HG03175 (cell line): Measurements from ENCODE around the gene BRD1.
"Not testable (repeated sequence)": the region's sequence is repeated elsewhere in the genome, so short reads cannot be mapped to it uniquely, and the experiment has no call there.

Experiments
- ATAC-seq: cut with Tn5 transposase; IDR thresholded peaks from one replicate; pipeline ENCODE4 v1.9.1; 2021; ENCODE audit warnings: mild to moderate bottlenecking, moderate library complexity; ENCODE audit not compliant: unreplicated experiment

BRD1 gene

GRCh38 chr22:49853981-49854831, 26.5 kb upstream of the BRD1 start:
- peak; percentile 24 for ATAC-seq

GRCh38 chr22:49852898-49853894, 25.5 kb upstream of the BRD1 start, which contains the start of gene ZBED4:
ZBED4 (plus strand) TSS chr22:49853844; CDS start chr22:49883663, 29,819 bp downstream.
- peak; percentile 77 for ATAC-seq

- ATAC-seq = not testable (repeated sequence)
Observed at GRCh38 chr22:49852568-49852897, 24.9 kb upstream of the BRD1 start.

- no peak for ATAC-seq
Observed at GRCh38 chr22:49850959-49851802, 23.5 kb upstream of the BRD1 start.

GRCh38 chr22:49850021-49850911, 22.6 kb upstream of the BRD1 start:
- no peak for ATAC-seq

- no peak for ATAC-seq
Observed at GRCh38 chr22:49849161-49850020, 21.7 kb upstream of the BRD1 start.

- no peak for ATAC-seq
Observed at GRCh38 chr22:49848690-49849160, 21.1 kb upstream of the BRD1 start.

- no peak for ATAC-seq
Observed at GRCh38 chr22:49847751-49848689, 20.3 kb upstream of the BRD1 start.

- ATAC-seq = no peak
Observed at GRCh38 chr22:49845666-49846459, 18.2 kb upstream of the BRD1 start.

- ATAC-seq = no peak
Observed at GRCh38 chr22:49845241-49845640, 17.6 kb upstream of the BRD1 start.

- ATAC-seq = no peak
Observed at GRCh38 chr22:49838771-49839717, 11.4 kb upstream of the BRD1 start.

GRCh38 chr22:49833340-49834007, 5.8 kb upstream of the BRD1 start:
- no peak for ATAC-seq

GRCh38 chr22:49829044-49829853, 1.6 kb upstream of the BRD1 start:
- ATAC-seq = no peak

- no peak for ATAC-seq
Observed at GRCh38 chr22:49828599-49828965, 909 bp upstream of the BRD1 start.
